HG03175 (cell line): ENCODE measurements around the gene SPEM3.

Experiments
- ATAC-seq: cut with Tn5 transposase; IDR thresholded peaks from one replicate; pipeline ENCODE4 v1.9.1; 2021; ENCODE audit warnings: mild to moderate bottlenecking, moderate library complexity; ENCODE audit not compliant: unreplicated experiment

The SPEM3 gene

GRCh38 chr17:7419819-7420610 lies 8.6 kb upstream of the SPEM3 start, which contains the start of gene SPEM1:
Gene SPEM1 (plus strand): TSS chr17:7420324. CDS start chr17:7420385, 61 bp downstream.
- no peak for ATAC-seq

- ATAC-seq, result no peak
These were observed 7.5 kb upstream of the SPEM3 start for GRCh38 chr17:7421186-7421585.

- ATAC-seq, result no peak
These were observed 5.0 kb upstream of the SPEM3 start for GRCh38 chr17:7423679-7424078.

- ATAC-seq, result no peak
These were observed 3.3 kb upstream of the SPEM3 start, which contains the start of gene SPEM2 for GRCh38 chr17:7425316-7425715. Gene SPEM2 (plus strand): TSS chr17:7425616. CDS start chr17:7425689, 73 bp downstream.

- ATAC-seq, result no peak
These were observed 2.9 kb upstream of the SPEM3 start for GRCh38 chr17:7425756-7426155.

GRCh38 chr17:7426203-7426863 lies 2.3 kb upstream of the SPEM3 start:
- no peak for ATAC-seq

- no peak for ATAC-seq
These were observed 1.7 kb upstream of the SPEM3 start for GRCh38 chr17:7426896-7427489.

- ATAC-seq, result no peak
These were observed 1.1 kb upstream of the SPEM3 start for GRCh38 chr17:7427549-7427948.

- no peak for ATAC-seq
These were observed 1.1 kb downstream of the SPEM3 start for GRCh38 chr17:7429722-7430121.

GRCh38 chr17:7431231-7431630 lies 2.6 kb downstream of the SPEM3 start:
- ATAC-seq, result no peak

- no peak for ATAC-seq
These were observed 3.6 kb downstream of the SPEM3 start for GRCh38 chr17:7432296-7432695.

GRCh38 chr17:7435676-7436555 lies 7.3 kb downstream of the SPEM3 start:
- peak; percentile 27 for ATAC-seq

GRCh38 chr17:7436556-7437368 lies 8.1 kb downstream of the SPEM3 start:
- ATAC-seq, result peak; percentile 39

GRCh38 chr17:7437369-7437863 lies 8.8 kb downstream of the SPEM3 start:
- ATAC-seq, result no peak

GRCh38 chr17:7437950-7438614 lies 9.4 kb downstream of the SPEM3 start:
- no peak for ATAC-seq

GRCh38 chr17:7438656-7439460 lies 10.2 kb downstream of the SPEM3 start:
- ATAC-seq, result no peak

GRCh38 chr17:7439462-7440112 lies 10.9 kb downstream of the SPEM3 start, which contains the start of gene FGF11:
Gene FGF11 (plus strand): TSS chr17:7439512. CDS start chr17:7439621, 109 bp downstream.
- no peak for ATAC-seq
